ENCODE results near the gene IDI2. TPM values are rescaled to one million over a fixed set of nuclear protein-coding genes. Genes with fewer than 3 reads are reported as not detected.
A peak's percentile ranks its signal among the peaks of the same experiment; 100 is the strongest.

The IDI2 gene
- total and polyA plus RNA-seq, 2 of the 13 experiments (the other 11 are each of a cell fraction or from before 2014, with no cell fraction given), result not detected

DNA sequence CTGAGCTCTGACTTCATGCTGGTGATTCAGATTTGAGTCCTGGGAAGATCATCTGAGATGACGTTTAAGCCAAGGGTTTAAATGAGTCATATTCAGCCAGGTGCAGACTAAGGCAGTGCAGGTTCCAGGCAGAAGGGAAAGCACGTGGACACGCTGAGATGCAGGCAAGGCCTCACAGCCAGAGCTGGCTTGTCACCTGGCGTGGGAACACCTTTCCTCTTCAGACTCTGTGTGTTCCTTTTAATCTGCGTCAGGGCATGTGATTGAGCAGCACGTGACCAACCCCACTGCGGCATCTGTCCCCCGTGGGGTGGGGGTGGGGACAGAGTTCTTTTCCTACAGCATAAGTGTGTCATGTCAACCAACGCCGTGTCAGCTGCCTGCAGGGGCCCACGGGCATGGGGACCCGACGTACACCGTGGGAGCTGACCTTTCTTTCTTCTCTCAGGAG is 10.7 kb upstream of the IDI2 start (continued):
- TF ChIP-seq, protein P1, sequence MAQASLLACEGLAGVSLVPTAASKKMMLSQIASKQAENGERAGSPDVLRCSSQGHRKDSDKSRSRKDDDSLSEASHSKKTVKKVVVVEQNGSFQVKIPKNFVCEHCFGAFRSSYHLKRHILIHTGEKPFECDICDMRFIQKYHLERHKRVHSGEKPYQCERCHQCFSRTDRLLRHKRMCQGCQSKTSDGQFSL (CRISPR knock-in tag; IDR thresholded peaks at IDR 0.05), result no peak
- TF ChIP-seq RXRB (CRISPR knock-in tag; IDR thresholded peaks at IDR 0.05; ENCODE audit: borderline replicate concordance), result no peak

DNA sequence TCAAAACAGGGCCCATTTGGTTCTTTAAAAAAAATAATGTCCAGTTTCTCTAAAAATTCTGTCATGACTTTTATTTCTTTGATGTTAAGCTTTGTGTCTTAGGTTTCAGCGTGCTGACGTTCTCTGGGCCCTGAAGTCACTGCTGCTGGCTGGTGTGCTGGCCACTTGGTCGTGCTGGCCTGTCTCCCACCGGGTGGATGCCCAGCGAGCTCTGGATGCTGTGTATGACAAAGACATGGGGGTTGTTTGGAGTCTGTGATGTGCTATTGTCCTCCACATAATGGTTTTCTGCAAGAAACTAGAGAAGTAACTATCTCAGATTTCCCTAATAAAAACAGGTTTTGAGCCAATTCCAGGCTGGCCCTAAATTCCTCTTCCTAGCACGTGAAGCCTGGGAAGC is 9.5 kb upstream of the IDI2 start:
- 0 out of 2 replicates have a peak, but pooled peaks cover 6% of the 10 kb centered on the region for H4K20me1 ChIP-seq (ENCODE audit: insufficient read depth, low read length)
- H3K79me2 ChIP-seq (ENCODE audit: insufficient read depth, low read length), result no peaks in the 10 kb centered on the region
- CTCF ChIA-PET (ENCODE audit: low intra/inter-chr PET ratio, low total read pairs), result no interaction called here
- no peaks in the 10 kb centered on the region for H3K9me3 ChIP-seq (ENCODE audit: low read length)
- H3K36me3 ChIP-seq (replicated peaks in 1 of 2; ENCODE audit: control insufficient read depth in 1 of 2, insufficient read depth in 2 of 2, low read length in 2 of 2), result peaks cover 1 to 3% of the 10 kb centered on the region in 2 experiments; a peak in 3 of 5 replicates
- in situ Hi-C loops (cut with HindIII; ENCODE audit: extremely low pct_ligation_motif_present, low pct_unique_long_range_greater_than_20kb), result no loop called here
- no peak for DNase-seq (ENCODE audit: low spot score)
- H2AFZ ChIP-seq (ENCODE audit: low read length), result peak overlapping the region; percentile 65
- intact Hi-C loops (cut with micrococcal nuclease; ENCODE audit: unreplicated experiment), result no loop called here
- no peak overlapping the region for H3K27ac ChIP-seq (ENCODE audit: extremely low read length, insufficient read depth, low read length)
- 42% methylated on average over 6 of the region's 6 CpGs for WGBS (ENCODE audit: low lambda C conversion rate)
- peak; percentile 49 for ATAC-seq
- H3K4me3 ChIP-seq (replicated peaks in 1 of 3; ENCODE audit: insufficient read depth in 1 of 3, low read depth in 2 of 3, low read length in 3 of 3), result 0 out of 6 replicates have a peak overlapping the region, but pooled peaks of 1 of the 3 experiments have one; percentile 8
- TF ChIP-seq, protein P2, sequence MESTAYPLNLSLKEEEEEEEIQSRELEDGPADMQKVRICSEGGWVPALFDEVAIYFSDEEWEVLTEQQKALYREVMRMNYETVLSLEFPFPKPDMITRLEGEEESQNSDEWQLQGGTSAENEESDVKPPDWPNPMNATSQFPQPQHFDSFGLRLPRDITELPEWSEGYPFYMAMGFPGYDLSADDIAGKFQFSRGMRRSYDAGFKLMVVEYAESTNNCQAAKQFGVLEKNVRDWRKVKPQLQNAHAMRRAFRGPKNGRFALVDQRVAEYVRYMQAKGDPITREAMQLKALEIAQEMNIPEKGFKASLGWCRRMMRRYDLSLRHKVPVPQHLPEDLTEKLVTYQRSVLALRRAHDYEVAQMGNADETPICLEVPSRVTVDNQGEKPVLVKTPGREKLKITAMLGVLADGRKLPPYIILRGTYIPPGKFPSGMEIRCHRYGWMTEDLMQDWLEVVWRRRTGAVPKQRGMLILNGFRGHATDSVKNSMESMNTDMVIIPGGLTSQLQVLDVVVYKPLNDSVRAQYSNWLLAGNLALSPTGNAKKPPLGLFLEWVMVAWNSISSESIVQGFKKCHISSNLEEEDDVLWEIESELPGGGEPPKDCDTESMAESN (CRISPR knock-in tag; conservative IDR thresholded peaks at IDR 0.05), result no peak
- TF ChIP-seq FOXO1 (CRISPR knock-in tag; IDR thresholded peaks at IDR 0.05) (no peak), ETV5 (CRISPR knock-in tag; IDR thresholded peaks at IDR 0.05; ENCODE audit: borderline replicate concordance) (no peak), TRIM24 (CRISPR knock-in tag; IDR thresholded peaks at IDR 0.05) (no peak), TSC22D2 (CRISPR knock-in tag; IDR thresholded peaks at IDR 0.05; ENCODE audit: borderline replicate concordance) (no peak), GATAD1 (CRISPR knock-in tag; IDR thresholded peaks at IDR 0.05) (no peak), ISX (CRISPR knock-in tag; conservative IDR thresholded peaks at IDR 0.05) (no peak), NCOA1 (CRISPR knock-in tag; IDR thresholded peaks at IDR 0.05) (no peak)
- TF ChIP-seq, protein P3, sequence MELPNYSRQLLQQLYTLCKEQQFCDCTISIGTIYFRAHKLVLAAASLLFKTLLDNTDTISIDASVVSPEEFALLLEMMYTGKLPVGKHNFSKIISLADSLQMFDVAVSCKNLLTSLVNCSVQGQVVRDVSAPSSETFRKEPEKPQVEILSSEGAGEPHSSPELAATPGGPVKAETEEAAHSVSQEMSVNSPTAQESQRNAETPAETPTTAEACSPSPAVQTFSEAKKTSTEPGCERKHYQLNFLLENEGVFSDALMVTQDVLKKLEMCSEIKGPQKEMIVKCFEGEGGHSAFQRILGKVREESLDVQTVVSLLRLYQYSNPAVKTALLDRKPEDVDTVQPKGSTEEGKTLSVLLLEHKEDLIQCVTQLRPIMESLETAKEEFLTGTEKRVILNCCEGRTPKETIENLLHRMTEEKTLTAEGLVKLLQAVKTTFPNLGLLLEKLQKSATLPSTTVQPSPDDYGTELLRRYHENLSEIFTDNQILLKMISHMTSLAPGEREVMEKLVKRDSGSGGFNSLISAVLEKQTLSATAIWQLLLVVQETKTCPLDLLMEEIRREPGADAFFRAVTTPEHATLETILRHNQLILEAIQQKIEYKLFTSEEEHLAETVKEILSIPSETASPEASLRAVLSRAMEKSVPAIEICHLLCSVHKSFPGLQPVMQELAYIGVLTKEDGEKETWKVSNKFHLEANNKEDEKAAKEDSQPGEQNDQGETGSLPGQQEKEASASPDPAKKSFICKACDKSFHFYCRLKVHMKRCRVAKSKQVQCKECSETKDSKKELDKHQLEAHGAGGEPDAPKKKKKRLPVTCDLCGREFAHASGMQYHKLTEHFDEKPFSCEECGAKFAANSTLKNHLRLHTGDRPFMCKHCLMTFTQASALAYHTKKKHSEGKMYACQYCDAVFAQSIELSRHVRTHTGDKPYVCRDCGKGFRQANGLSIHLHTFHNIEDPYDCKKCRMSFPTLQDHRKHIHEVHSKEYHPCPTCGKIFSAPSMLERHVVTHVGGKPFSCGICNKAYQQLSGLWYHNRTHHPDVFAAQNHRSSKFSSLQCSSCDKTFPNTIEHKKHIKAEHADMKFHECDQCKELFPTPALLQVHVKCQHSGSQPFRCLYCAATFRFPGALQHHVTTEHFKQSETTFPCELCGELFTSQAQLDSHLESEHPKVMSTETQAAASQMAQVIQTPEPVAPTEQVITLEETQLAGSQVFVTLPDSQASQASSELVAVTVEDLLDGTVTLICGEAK (IDR thresholded peaks at IDR 0.05), result no peak
- TF ChIP-seq, protein P3 (CRISPR knock-in tag; IDR thresholded peaks at IDR 0.05), result no peak
- TF ChIP-seq, protein P4, sequence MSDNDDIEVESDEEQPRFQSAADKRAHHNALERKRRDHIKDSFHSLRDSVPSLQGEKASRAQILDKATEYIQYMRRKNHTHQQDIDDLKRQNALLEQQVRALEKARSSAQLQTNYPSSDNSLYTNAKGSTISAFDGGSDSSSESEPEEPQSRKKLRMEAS (IDR thresholded peaks at IDR 0.05), result no peak
- H3K27me3 ChIP-seq (ENCODE audit: control insufficient read depth in 1 of 2, insufficient read depth in 2 of 2, low read length in 2 of 2), result no peaks in the 10 kb centered on the region
- no peak for FAIRE-seq
- no peaks in the 10 kb centered on the region for H3K4me1 ChIP-seq (ENCODE audit: insufficient read depth, low read length)
- POLR2A ChIA-PET, result interaction anchor here (1.6 kb wide), 1 partner anchor 14 kb away, joined by 5 read pairs; the partner anchor contains the start of gene IDI1
- no TSS peak for BruUV-seq (replicated peaks)
- no peak overlapping the region for H3K9ac ChIP-seq (ENCODE audit: insufficient read depth, low read depth, low read length)
- H3K4me2 ChIP-seq (ENCODE audit: low read depth, low read length), result peak overlapping the region; percentile 16; the same call in 1 of the 2 replicates
